GF-D8 (cell line): ENCODE data around the gene OR5AP2.
"Not testable (repeated sequence)": the region's sequence is repeated elsewhere in the genome, so short reads cannot be mapped to it uniquely, and the experiment has no call there.

ENCODE experiments used
- DNase-seq: peaks from one replicate; lab custom pipeline; 2025; lab: John Stamatoyannopoulos, UW

OR5AP2 gene

GRCh38 chr11:56642339-56642738, at the start of gene OR5AP2:
Gene OR5AP2 (minus strand): TSS chr11:56642439. CDS start chr11:56642439, 0 bp downstream.
- no peak for DNase-seq

GRCh38 chr11:56691179-56691578, 48.9 kb upstream of the OR5AP2 start:
- DNase-seq, result not testable (repeated sequence)

- DNase-seq, result no peak
Measured at GRCh38 chr11:56688554-56689100, 46.4 kb upstream of the OR5AP2 start.

- no peak for DNase-seq
Measured at GRCh38 chr11:56670984-56671383, 28.7 kb upstream of the OR5AP2 start.

GRCh38 chr11:56663386-56663785, 21.1 kb upstream of the OR5AP2 start, which contains the start of gene OR5AR1:
Gene OR5AR1 (plus strand): TSS chr11:56663686. CDS start chr11:56663686, 0 bp downstream.
- no peak for DNase-seq

DNA sequence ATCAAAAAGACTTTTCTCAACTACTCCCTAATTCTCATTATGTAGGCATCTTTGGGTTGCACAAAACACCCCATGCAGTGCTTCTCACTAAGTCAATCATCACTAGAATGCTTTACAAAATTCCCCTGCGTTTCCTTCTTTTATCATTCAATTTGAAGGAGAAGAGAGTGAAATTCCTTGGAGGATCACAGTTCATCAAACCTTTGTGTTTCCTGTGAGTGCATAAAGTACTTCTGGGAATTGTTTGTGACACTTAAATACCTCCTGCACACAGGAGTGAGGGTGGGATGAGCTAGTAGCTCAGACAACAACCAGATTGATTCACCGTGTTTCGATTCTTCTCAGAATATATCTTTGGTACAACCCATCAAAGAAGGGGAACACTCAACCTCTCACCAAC, 17.5 kb upstream of the OR5AP2 start:
- DNase-seq, result no peak

DNA sequence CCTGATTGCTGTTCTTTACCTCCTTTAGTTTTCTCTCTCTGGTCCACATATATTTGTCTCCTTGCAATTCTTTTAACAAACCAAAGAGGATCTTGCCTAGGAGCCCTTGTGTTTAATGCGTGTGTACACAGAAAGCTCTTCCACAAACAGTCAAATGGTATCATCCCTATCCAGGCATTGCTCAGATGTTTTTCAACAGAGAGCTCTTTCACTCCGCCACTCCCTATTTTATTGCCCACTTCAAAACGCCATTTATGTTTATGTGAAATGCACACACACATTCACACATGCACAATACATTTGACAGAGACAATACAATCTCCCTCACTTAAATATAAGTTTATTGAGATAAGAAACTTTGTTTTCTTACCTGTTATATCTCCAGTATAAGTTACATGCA, 4.7 kb downstream of the OR5AP2 start:
- no peak for DNase-seq

GRCh38 chr11:56636861-56637260, 5.4 kb downstream of the OR5AP2 start:
- DNase-seq, result no peak

- no peak for DNase-seq
Measured at GRCh38 chr11:56632329-56632728, 9.9 kb downstream of the OR5AP2 start.

DNA sequence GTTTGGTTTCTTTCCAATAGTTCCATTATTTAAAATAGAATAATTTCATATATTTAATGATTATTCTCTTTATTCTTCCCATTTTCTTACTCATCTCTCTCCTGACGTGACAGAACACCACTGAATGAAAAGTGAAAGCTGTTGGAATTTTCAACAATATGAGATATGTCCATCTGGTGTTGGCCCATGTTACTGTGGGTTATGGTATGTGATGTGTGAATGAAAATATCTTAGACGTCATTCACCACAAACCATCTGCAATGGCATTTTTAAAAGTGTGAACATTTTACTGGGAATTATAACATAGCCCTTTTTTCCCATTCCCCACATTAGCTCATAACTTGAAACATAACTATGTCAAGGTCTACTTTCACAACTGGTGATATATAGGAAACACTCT, 16.3 kb downstream of the OR5AP2 start:
- DNase-seq, result no peak

GRCh38 chr11:56624661-56625110, 17.6 kb downstream of the OR5AP2 start:
- DNase-seq, result peak; percentile 15

DNA sequence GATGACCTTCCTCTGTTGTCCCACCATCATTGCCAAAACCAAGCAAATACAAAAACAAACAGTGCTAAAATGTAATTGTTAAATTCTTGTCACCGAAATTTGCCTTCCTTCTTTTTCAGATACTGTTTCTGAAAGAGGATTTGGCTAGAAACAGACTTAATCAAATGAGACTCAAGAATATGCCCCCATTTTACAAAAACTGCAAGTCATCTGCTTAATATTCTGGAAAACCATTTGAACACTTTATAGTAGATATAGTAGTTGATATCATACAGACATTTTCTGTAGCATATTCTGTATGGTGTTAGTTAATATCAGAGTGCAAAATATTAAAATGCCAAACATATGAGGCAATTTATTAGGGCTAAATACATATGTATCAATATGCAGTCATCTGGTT, 31.1 kb downstream of the OR5AP2 start:
- DNase-seq, result no peak

DNA sequence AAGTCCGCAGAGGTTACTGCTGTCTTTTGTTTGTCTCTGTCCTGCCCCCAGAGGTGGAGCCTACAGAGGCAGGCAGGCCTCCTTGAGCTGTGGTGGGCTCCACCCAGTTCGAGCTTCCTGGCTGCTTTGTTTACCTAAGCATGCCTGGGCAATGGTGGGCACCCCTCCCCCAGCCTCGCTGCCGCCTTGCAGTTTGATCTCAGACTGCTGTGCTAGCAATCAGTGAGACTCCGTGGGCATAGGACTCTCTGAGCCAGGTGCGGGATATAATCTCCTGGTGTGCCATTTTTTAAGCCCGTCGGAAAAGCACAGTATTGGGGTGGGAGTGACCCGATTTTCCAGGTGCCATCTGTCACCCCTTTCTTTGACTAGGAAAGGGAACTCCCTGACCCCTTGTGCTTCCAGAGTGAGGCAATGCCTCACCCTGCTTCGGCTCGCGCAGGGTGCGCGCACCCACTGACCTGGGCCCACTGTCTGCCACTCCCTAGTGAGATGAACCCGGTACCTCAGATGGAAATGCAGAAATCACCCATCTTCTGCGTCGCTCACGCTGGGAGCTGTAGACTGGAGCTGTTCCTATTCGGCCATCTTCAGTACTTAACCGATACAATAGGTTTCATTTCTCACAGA, 50.0 kb downstream of the OR5AP2 start:
- not testable (repeated sequence) for DNase-seq
